ENCODE results near the gene TBRG4.

TBRG4 gene

DNA sequence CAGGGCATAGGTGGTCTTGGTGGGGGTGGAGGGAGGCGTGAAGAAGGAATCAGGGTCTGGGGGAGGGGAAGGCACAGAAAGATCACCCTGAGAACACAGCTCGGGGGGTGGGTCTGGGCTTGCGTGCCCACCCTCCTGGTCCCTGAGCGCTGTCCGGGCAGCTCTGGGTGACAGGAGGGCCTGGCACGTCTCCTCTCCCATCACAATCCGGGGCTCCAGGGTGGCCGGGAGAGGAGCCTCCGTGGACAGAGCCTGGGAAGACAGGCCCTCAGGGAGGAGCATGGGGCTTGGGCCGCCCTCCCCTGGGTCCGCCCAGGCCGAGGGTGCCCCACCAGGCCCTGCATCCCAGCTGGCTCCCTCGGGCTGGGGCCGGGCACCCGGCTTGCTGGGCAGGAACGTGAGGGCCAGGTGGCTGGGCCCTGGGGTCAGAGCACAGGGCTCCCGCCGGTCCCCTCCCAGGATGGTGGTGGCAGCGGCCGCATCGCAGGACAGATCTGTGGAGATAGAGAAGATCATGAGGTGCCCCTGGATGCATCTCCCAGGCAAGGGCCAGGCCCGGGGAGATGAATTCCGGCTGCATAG, 25.8 kb downstream of the TBRG4 start:
- TF ChIP-seq ZFX (IDR thresholded peaks at IDR 0.05): no peak
- TF ChIP-seq, protein P1, sequence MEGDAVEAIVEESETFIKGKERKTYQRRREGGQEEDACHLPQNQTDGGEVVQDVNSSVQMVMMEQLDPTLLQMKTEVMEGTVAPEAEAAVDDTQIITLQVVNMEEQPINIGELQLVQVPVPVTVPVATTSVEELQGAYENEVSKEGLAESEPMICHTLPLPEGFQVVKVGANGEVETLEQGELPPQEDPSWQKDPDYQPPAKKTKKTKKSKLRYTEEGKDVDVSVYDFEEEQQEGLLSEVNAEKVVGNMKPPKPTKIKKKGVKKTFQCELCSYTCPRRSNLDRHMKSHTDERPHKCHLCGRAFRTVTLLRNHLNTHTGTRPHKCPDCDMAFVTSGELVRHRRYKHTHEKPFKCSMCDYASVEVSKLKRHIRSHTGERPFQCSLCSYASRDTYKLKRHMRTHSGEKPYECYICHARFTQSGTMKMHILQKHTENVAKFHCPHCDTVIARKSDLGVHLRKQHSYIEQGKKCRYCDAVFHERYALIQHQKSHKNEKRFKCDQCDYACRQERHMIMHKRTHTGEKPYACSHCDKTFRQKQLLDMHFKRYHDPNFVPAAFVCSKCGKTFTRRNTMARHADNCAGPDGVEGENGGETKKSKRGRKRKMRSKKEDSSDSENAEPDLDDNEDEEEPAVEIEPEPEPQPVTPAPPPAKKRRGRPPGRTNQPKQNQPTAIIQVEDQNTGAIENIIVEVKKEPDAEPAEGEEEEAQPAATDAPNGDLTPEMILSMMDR (conservative IDR thresholded peaks at IDR 0.05): no peak

DNA sequence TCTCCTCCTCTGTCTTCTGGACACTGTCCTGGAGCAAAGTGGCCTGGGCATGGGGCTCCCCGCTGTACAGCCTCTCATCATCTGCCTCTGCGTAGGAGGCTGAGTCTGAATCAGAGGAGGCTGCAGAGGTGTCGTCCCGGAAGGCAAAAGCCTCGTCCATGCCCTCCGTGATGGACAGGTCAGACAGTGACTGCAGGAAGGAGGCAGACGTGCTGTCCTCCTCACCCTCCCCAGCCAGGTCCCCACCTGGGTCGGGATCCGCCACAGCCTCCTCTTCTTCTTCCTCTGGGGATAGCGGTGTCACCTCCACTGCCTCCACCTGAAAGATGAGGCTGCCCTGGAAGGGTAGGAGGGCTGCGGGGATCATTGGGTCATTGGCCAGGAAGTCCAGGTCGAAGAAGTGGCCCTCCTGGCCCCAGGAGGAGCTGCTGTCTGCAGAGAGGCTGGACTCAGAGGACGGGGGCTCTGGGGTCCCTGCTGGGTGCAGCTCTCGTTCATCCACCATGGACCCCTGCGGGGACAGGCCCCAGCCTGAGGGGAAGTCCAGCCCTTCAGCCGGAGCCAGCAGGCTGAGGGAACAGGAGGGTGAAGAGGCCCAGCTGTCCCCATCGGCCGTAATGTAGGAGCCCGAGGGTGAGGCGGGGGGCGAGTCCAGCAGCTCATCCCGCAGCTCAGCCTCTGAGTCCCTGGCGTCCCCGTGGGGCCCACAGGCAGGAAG, 26.4 kb downstream of the TBRG4 start:
- TF ChIP-seq ZFX (IDR thresholded peaks at IDR 0.05): no peak
- TF ChIP-seq, protein P1 (conservative IDR thresholded peaks at IDR 0.05): no peak
- no peak overlapping the region for H3K27ac ChIP-seq

More for the DNA sequence above, 25.8 kb downstream of the TBRG4 start:
- no peak overlapping the region for H3K27ac ChIP-seq

DNA sequence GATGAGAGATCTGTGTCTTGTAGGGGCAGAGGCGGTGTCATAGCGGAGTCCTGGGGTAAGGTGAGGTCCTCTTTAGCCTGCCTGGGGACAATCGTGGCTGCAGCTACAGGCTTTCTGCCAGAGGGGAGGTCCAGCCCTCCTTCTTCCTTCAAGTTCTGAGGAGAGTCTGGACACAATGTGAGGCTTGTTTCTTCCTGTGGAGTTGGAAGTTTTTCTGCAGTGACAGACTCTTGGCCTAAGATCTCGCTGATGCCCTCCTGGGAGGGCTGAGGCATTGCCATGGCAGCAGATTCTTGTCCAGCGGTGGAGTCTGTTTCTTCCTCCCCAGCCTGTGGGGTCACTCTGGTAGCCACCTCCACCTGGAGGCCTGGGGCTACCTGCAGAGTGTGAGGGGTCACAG, 27.2 kb downstream of the TBRG4 start:
- H3K27ac ChIP-seq: no peak overlapping the region

DNA sequence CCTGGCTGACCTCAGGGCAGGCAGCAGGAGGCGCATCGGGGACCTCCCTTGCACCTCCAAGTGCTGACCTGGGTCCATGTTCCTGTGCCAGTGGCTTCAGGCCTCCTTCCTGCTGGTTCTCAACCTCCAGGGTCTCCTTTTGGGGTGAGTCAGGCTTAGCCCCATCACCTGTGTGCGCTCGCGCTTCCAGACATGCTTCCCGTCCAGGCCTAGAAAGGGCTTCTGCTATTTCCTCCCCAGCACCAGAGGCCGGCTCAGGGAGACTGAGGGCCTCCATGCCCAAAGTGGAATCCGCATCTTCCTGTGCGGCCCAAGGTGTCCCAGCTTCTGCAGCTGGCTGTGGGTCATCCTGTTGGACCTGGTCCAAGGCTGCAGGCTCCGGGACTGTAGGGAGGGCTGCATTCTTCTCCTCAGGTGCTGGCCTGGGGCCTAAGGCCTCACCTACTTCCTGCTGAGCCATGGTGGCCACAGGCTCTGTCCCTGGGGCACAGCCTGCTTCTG, 28.6 kb downstream of the TBRG4 start:
- TF ChIP-seq, protein P1 (conservative IDR thresholded peaks at IDR 0.05): no peak
- TF ChIP-seq ZFX (IDR thresholded peaks at IDR 0.05): no peak
- no peak overlapping the region for H3K27ac ChIP-seq

More for the DNA sequence above, 27.2 kb downstream of the TBRG4 start:
- TF ChIP-seq, protein P1 (conservative IDR thresholded peaks at IDR 0.05): no peak
- TF ChIP-seq ZFX (IDR thresholded peaks at IDR 0.05): no peak

DNA sequence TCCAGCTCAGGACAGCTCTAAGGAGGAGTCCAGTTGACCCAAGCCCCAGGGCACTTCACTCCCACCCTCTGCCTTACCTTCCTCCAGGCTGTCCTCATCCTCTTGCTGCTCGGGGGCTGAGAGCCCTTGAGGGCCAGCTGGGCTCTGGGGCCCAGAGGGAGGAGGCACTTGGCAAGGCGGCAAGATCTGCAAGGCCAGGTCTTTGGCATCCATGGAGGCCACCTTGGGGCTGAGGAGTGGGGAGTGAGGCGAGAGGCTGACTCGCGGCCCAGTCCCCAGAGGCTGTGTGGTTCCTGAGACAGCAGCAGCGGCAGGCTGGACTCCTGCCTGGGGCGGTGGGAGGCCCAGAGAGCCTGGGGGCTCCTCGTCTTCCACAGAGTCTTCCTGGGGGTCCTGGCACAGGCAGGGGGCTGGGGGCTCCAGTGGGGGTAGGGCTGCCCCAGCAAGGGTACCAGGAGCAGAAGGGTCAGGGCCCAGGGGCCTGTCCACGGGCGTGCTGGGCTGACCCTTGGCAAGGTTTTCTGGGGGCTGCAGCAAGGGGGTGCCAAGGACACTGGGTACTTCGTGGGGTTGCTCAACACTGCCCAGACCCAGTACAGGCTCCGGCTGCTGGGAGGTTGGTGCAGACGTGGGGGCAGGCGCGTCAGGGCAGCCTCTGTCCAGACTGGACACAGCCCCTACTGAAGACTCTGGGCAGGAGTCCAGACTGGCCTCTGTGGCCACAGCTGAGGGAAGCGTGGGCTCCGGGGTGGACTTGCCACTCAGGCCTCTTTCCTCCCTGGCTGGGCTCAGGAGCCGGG, 29.3 kb downstream of the TBRG4 start:
- no peak overlapping the region for H3K27ac ChIP-seq
- TF ChIP-seq, protein P1 (conservative IDR thresholded peaks at IDR 0.05): no peak
- TF ChIP-seq ZFX (IDR thresholded peaks at IDR 0.05): no peak

DNA sequence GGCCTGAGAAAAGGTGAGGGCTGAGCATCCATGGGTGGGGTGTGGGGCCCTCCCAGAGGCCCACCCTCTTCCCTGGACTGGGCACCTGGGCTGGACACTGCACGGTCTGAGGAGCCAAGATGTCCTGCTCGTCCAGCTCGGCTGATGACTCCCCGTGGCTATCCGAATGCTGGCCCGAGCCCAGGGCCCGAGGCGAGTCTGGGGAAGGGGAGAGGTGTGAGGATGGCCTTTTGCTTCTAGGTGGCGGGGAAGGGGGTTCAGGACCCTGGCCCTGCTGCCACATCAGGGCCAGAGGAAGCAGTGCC, 29.9 kb downstream of the TBRG4 start:
- TF ChIP-seq, protein P1 (conservative IDR thresholded peaks at IDR 0.05): no peak
- H3K27ac ChIP-seq: no peak overlapping the region
